Natural killer cell (primary cell): ENCODE measurements around the gene XXYLT1. TPM values are rescaled to one million over a fixed set of nuclear protein-coding genes. Genes with fewer than 3 reads are reported as not detected.

ENCODE experiments used
- ATAC-seq, 3 donors: fragments of 150-1000 bp in 2 of 3; fragments of 200-7000 bp in 1 of 3; cut with Tn5 transposase; 1 replicate in 1 of 3; 2 replicates in 2 of 3; pipeline ENCODE4 v1.10.0; 2021; ENCODE audit warnings: mild to moderate bottlenecking in 2 of 3, moderate library complexity in 2 of 3
- DNase-seq, 2 donors: peaks; one replicate each; pipeline versions ENCODE4 v3.0.0 to v3.0.0-alpha.2; 2013 to 2021; ENCODE audit warnings: mixed read lengths in 1 of 2
- H3K27ac ChIP-seq: one replicate; pipeline ENCODE4 v1.5.1; 2013; ENCODE audit warnings: mild to moderate bottlenecking, low read length
- H3K27me3 ChIP-seq: one replicate; pipeline ENCODE4 v1.6.1; 2013; ENCODE audit warnings: low read length; ENCODE audit not compliant: control insufficient read depth, insufficient read depth
- H3K36me3 ChIP-seq: one replicate; pipeline ENCODE4 v1.6.1; 2013; ENCODE audit warnings: low read length; ENCODE audit not compliant: control insufficient read depth, insufficient read depth
- H3K4me1 ChIP-seq: one replicate; pipeline ENCODE4 v1.6.1; 2013; ENCODE audit warnings: low read length; ENCODE audit not compliant: control insufficient read depth, insufficient read depth
- H3K4me3 ChIP-seq: one replicate; pipeline ENCODE4 v1.5.1; 2013; ENCODE audit warnings: low read length
- H3K9me3 ChIP-seq: one replicate; pipeline ENCODE4 v1.6.1; 2013; ENCODE audit warnings: low read length; ENCODE audit not compliant: control insufficient read depth, insufficient read depth
- H3K27ac Mint-ChIP-seq, 2 donors: one replicate each; pipeline ENCODE4 v1.8.0; 2022; ENCODE audit warnings: mild to moderate bottlenecking in 2 of 2, mixed read lengths in 2 of 2, moderate library complexity in 1 of 2
- H3K27me3 Mint-ChIP-seq, 2 donors: one replicate each; pipeline ENCODE4 v1.8.0; 2022; ENCODE audit warnings: low read depth in 2 of 2, mixed read lengths in 2 of 2
- H3K36me3 Mint-ChIP-seq: one replicate; pipeline ENCODE4 v1.8.0; 2022; ENCODE audit warnings: mixed read lengths
- H3K4me1 Mint-ChIP-seq, 2 donors: one replicate each; pipeline ENCODE4 v1.8.0; 2022; ENCODE audit warnings: mixed read lengths in 2 of 2
- H3K4me3 Mint-ChIP-seq: one replicate; pipeline ENCODE4 v1.8.0; 2022; ENCODE audit warnings: mild to moderate bottlenecking, moderate library complexity, mixed read lengths
- H3K9me3 Mint-ChIP-seq, 2 donors: one replicate each; pipeline ENCODE4 v1.8.0; 2022; ENCODE audit warnings: mixed read lengths in 2 of 2
- WGBS: methylation state at CpG from one replicate; pipeline ENCODE4 v1.1.7; 2013; ENCODE audit warnings: missing lambda C conversion rate; ENCODE audit not compliant: insufficient coverage; 5-methylcytosine and 5-hydroxymethylcytosine counted together
- intact Hi-C: fragments of 100-400 bp; cut with micrococcal nuclease; formaldehyde crosslinking; loops from one replicate; pipeline ENCODE4 v1.14.2; 2022
- total RNA-seq, 4 donors: library from RNA; stranded (reverse); fragments of 120-200 nt in 1 of 4; gene quantifications; one replicate each; pipeline versions ENCODE4 v1.2.3 to v1.2.4, GENCODE V29; 2013 to 2022
- TF ChIP-seq, protein P1 (sequence below): fragments of 200-600 bp; IDR thresholded peaks from one replicate; pipeline ENCODE4 v1.8.0; 2022; ENCODE audit warnings: antibody characterized with exemption

Gene XXYLT1
- total RNA-seq, 3 donors from 2014 or later (not counting 1 experiment from before 2014, with no cell fraction given): 8.7 to 13.6 (median 10.2) TPM

DNA sequence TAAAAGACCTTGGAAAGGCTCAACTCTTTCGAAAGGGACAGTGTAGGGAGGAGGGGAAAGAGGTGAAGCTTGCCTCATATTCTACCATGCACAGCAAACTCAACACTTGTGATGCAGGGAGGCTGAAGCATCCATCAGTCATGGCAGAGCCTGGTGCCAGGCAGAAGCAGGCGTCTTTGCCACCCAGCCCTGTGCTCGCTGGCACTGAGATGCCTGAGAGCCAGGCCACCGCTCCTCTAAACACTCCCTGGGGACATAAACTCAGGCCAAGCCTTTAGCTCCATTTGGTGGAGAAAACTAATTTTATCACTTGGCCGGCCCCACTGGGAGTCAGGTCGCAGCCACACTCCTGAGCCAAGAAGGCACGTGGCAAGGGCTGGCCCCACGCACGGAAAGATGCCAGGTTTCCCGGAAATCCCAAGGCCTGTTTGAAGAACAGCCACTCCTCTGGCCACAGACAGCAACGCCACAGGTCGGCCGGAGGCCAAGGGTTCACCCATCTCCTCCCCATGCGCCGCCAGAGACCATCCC is 30.7 kb downstream of the XXYLT1 start:
- H3K36me3 ChIP-seq: no peaks in the 10 kb centered on the region
- Mint-ChIP-seq H3K36me3 (no peaks in the 10 kb centered on the region), H3K27ac (no peak overlapping the region), H3K4me3 (no peak overlapping the region), H3K4me1 (peaks cover 13 to 16% of the 10 kb centered on the region in 2 donors), H3K9me3 (no peaks in the 10 kb centered on the region), H3K27me3 (no peaks in the 10 kb centered on the region)
- H3K27ac ChIP-seq: no peak overlapping the region
- 95% methylated on average over 15 of the region's 15 CpGs for WGBS
- TF ChIP-seq, protein P1, sequence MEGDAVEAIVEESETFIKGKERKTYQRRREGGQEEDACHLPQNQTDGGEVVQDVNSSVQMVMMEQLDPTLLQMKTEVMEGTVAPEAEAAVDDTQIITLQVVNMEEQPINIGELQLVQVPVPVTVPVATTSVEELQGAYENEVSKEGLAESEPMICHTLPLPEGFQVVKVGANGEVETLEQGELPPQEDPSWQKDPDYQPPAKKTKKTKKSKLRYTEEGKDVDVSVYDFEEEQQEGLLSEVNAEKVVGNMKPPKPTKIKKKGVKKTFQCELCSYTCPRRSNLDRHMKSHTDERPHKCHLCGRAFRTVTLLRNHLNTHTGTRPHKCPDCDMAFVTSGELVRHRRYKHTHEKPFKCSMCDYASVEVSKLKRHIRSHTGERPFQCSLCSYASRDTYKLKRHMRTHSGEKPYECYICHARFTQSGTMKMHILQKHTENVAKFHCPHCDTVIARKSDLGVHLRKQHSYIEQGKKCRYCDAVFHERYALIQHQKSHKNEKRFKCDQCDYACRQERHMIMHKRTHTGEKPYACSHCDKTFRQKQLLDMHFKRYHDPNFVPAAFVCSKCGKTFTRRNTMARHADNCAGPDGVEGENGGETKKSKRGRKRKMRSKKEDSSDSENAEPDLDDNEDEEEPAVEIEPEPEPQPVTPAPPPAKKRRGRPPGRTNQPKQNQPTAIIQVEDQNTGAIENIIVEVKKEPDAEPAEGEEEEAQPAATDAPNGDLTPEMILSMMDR: no peak
- ATAC-seq (no peak), DNase-seq (no peak)
- H3K4me1 ChIP-seq: peaks cover 8% of the 10 kb centered on the region
- H3K9me3 ChIP-seq: no peaks in the 10 kb centered on the region
- no peak overlapping the region for H3K4me3 ChIP-seq
- H3K27me3 ChIP-seq: no peaks in the 10 kb centered on the region
- intact Hi-C loops: no loop called here

DNA sequence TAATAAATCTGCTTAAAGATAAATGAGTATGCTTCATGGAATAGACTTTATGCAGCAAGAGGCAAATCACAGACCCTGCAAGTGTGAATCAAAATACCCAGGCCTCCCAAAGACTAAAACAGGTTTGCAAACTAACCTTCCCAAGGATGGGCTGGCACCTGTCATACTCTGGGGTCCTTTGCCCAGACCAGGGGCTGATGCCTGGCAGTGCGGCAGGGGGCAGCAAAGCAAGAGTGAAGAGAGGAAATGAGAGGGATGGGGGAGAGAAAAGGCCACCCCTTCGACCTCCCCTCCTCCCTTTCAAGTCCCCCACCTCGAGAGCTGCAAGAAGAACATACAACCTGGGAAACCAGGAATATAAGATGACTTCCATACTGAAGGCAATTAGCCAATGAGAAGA is 31.8 kb downstream of the XXYLT1 start:
- Mint-ChIP-seq H3K4me3 (no peak overlapping the region), H3K4me1 (peaks cover 13 to 16% of the 10 kb centered on the region in 2 donors), H3K27me3 (no peaks in the 10 kb centered on the region), H3K36me3 (no peaks in the 10 kb centered on the region), H3K27ac (no peak overlapping the region), H3K9me3 (no peaks in the 10 kb centered on the region)
- intact Hi-C loops: no loop called here
- H3K9me3 ChIP-seq: no peaks in the 10 kb centered on the region
- H3K27ac ChIP-seq: no peak overlapping the region
- peaks cover 8% of the 10 kb centered on the region for H3K4me1 ChIP-seq
- DNase-seq (no peak), ATAC-seq (no peak)
- H3K4me3 ChIP-seq: no peak overlapping the region
- H3K27me3 ChIP-seq: no peaks in the 10 kb centered on the region
- WGBS: no CpG with 5 or more reads among the region's 3 CpGs
- no peaks in the 10 kb centered on the region for H3K36me3 ChIP-seq
- TF ChIP-seq, protein P1: no peak

DNA sequence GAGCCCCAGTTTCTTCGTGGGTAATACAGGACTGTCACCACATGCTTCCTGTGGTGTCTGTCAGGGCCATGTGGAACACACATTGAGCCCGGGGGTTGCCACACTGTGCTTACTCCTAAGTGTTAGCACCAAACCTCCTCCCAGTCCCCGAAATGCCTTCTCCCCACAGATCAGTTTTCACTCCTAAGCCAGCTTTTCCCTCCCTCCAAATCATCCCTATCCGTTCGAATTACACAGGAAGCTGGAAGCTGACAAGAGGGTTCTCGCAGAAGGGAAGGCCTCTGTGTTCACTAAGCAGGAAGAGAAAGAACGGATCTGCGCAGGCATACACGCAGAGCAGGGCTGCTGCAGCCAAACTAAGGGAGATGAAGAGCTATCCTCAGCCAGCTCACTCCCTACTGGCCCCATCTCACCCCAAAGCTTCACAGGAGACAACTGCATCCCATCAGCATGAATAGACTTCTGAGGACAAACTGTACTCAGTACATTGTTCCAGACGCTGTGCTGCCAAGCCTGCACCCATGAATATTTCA is 32.3 kb downstream of the XXYLT1 start:
- intact Hi-C loops: no loop called here
- Histone ChIP-seq H3K36me3 (no peaks in the 10 kb centered on the region), H3K27me3 (no peaks in the 10 kb centered on the region), H3K4me1 (peaks cover 8% of the 10 kb centered on the region), H3K4me3 (no peak overlapping the region), H3K9me3 (no peaks in the 10 kb centered on the region), H3K27ac (no peak overlapping the region)
- H3K4me1 Mint-ChIP-seq: peaks cover 13 to 16% of the 10 kb centered on the region in 2 donors
- DNase-seq (no peak), ATAC-seq (peak; percentile 49 to 95 (median 50))
- WGBS: 68% methylated on average over 10 of the region's 10 CpGs
- H3K4me3 Mint-ChIP-seq: no peak overlapping the region
- H3K27me3 Mint-ChIP-seq: no peaks in the 10 kb centered on the region
- no peaks in the 10 kb centered on the region for H3K36me3 Mint-ChIP-seq
- no peaks in the 10 kb centered on the region for H3K9me3 Mint-ChIP-seq
- TF ChIP-seq, protein P1: no peak
- H3K27ac Mint-ChIP-seq: peak overlapping the region; percentile 4 to 26

DNA sequence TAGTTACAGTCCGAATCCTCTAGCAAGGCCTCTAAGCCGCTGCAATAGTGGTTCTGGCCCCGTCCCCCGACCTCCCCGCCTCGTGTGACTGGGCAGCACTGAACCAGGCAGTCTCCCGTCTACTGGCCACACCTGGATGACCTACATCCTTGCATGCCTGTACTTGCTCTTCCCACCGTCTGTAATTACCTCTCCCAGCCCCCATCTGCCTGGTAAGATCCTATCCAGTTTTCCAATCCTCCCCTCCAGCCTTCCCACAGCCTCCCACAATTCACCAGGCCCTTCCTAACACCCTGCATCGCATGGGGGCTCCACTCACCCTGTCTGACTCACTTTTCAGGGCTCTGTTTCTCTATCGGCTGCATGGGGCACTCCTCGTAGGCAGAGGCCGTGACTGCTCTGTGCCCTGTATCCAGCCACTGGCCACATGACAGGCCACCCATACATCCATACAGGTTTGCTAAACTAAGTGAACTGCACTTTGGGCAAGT is 32.8 kb downstream of the XXYLT1 start:
- no peaks in the 10 kb centered on the region for H3K27me3 Mint-ChIP-seq
- no peak overlapping the region for H3K27ac ChIP-seq
- peaks cover 13 to 16% of the 10 kb centered on the region in 2 donors for H3K4me1 Mint-ChIP-seq
- ATAC-seq (no peak), DNase-seq (no peak)
- H3K27me3 ChIP-seq: no peaks in the 10 kb centered on the region
- peaks cover 8% of the 10 kb centered on the region for H3K4me1 ChIP-seq
- H3K9me3 Mint-ChIP-seq: no peaks in the 10 kb centered on the region
- no peaks in the 10 kb centered on the region for H3K36me3 ChIP-seq
- no peaks in the 10 kb centered on the region for H3K9me3 ChIP-seq
- H3K4me3 Mint-ChIP-seq: no peak overlapping the region
- WGBS: 91% methylated on average over 12 of the region's 12 CpGs
- H3K36me3 Mint-ChIP-seq: no peaks in the 10 kb centered on the region
- TF ChIP-seq, protein P1: no peak
- intact Hi-C loops: no loop called here
- H3K4me3 ChIP-seq: no peak overlapping the region
- H3K27ac Mint-ChIP-seq: peak overlapping the region; percentile 4 to 26
